ENCODE results near the gene ADCK2.
"Not testable (repeated sequence)": the region's sequence is repeated elsewhere in the genome, so short reads cannot be mapped to it uniquely, and the experiment has no call there.

ADCK2 gene

GRCh38 chr7:140672382-140673062 lies at the start of gene ADCK2:
TSS of gene ADCK2 (plus strand) at chr7:140672945. CDS start at chr7:140673331, 386 bp downstream.
- DNase-seq: no peak

GRCh38 chr7:140623980-140624379 lies 48.8 kb upstream of the ADCK2 start:
- DNase-seq: no peak

GRCh38 chr7:140624392-140625191 lies 48.2 kb upstream of the ADCK2 start:
- DNase-seq: no peak

GRCh38 chr7:140625192-140625558 lies 47.6 kb upstream of the ADCK2 start:
- DNase-seq: not testable (repeated sequence)

GRCh38 chr7:140625908-140626868 lies 46.6 kb upstream of the ADCK2 start:
- DNase-seq: no peak

GRCh38 chr7:140631021-140631420 lies 41.7 kb upstream of the ADCK2 start:
- no peak for DNase-seq

GRCh38 chr7:140631602-140632001 lies 41.1 kb upstream of the ADCK2 start:
- DNase-seq: no peak

GRCh38 chr7:140635345-140635744 lies 37.4 kb upstream of the ADCK2 start:
- no peak for DNase-seq

- DNase-seq: no peak
These were observed 36.9 kb upstream of the ADCK2 start for GRCh38 chr7:140635816-140636215.

- DNase-seq: no peak
These were observed 35.3 kb upstream of the ADCK2 start for GRCh38 chr7:140637400-140637799.

GRCh38 chr7:140638173-140638791 lies 34.5 kb upstream of the ADCK2 start:
- DNase-seq: no peak

GRCh38 chr7:140639366-140640053 lies 33.2 kb upstream of the ADCK2 start:
- no peak for DNase-seq

- DNase-seq: no peak
These were observed 32.6 kb upstream of the ADCK2 start for GRCh38 chr7:140640060-140640637.

GRCh38 chr7:140640727-140641523 lies 31.8 kb upstream of the ADCK2 start, which contains the start of gene DENND2A:
TSS of gene DENND2A (minus strand) at chr7:140640813. CDS start at chr7:140602397, 38,416 bp downstream.
- DNase-seq: no peak

- no peak for DNase-seq
These were observed 31.1 kb upstream of the ADCK2 start for GRCh38 chr7:140641524-140642195.

GRCh38 chr7:140643416-140643815 lies 29.3 kb upstream of the ADCK2 start:
- no peak for DNase-seq

- not testable (repeated sequence) for DNase-seq
These were observed 28.0 kb upstream of the ADCK2 start for GRCh38 chr7:140644761-140645160.

GRCh38 chr7:140645166-140645900 lies 27.4 kb upstream of the ADCK2 start:
- no peak for DNase-seq

- DNase-seq: no peak
These were observed 25.7 kb upstream of the ADCK2 start for GRCh38 chr7:140646931-140647647.
